ENCODE results near the gene C1QL1. TPM values are rescaled to one million over a fixed set of nuclear protein-coding genes. Genes with fewer than 3 reads are reported as not detected.

The C1QL1 gene
- total and polyA plus RNA-seq, 12 donors = 0.37 to 25.6 (median 1.6) TPM

- WGBS, 2 donors = 87% methylated on average over 9 of the region's 9 CpGs
- Histone ChIP-seq H3K36me3 (peaks cover 0 to 22% (median 0%) of the 10 kb centered on the region in 9 donors), H3K4me1 (peaks cover 3 to 26% (median 10%) of the 10 kb centered on the region in 9 donors), H3K27me3 (peaks cover 0 to 12% (median 0%) of the 10 kb centered on the region in 7 donors), H3K4me3 (no peak overlapping the region), H3K9me3 (no peaks in the 10 kb centered on the region), H3K27ac (no peak overlapping the region)
- TF ChIP-seq CTCF (IDR thresholded peaks at IDR 0.05) = no peak
- intact Hi-C loops (cut with DNase I) = loop anchor here in 6 of 10 donors (5.0 to 10.0 kb wide), 7 partner anchors 43 to 271 kb away; partner anchors contain the start of genes C1QL1 (in 1 of the 6) and PLCD3 (in 1 of the 6)
- ATAC-seq = no peak
- no peak for DNase-seq
Measured at GRCh38 chr17:44924107-44924544, 44.0 kb downstream of the C1QL1 start.

- no peaks in the 10 kb centered on the region for H3K9me3 ChIP-seq
- peaks cover 0 to 12% (median 0%) of the 10 kb centered on the region in 7 donors for H3K27me3 ChIP-seq
- H3K4me3 ChIP-seq = no peak overlapping the region
- ATAC-seq (no peak), DNase-seq (no peak)
- peaks cover 3 to 26% (median 10%) of the 10 kb centered on the region in 9 donors for H3K4me1 ChIP-seq
- H3K36me3 ChIP-seq = peaks cover 0 to 11% (median 0%) of the 10 kb centered on the region in 9 donors
- peak overlapping the region in 1 of 10 donors; percentile 27 for H3K27ac ChIP-seq
- intact Hi-C loops (cut with DNase I) = loop anchor here in 6 of 10 donors (2.0 to 10.0 kb wide), 8 partner anchors 44 to 272 kb away; partner anchors contain the start of genes C1QL1 (in 1 of the 6) and PLCD3 (in 1 of the 6)
- 65 to 70% methylated on average over 19 of the region's 19 CpGs for WGBS, 2 donors
- no peak for TF ChIP-seq CTCF (IDR thresholded peaks at IDR 0.05)
Measured at GRCh38 chr17:44922746-44923470, 45.2 kb downstream of the C1QL1 start.

GRCh38 chr17:44922136-44922535 is 46.0 kb downstream of the C1QL1 start:
- peaks cover 0 to 4% (median 0%) of the 10 kb centered on the region in 9 donors for H3K36me3 ChIP-seq
- TF ChIP-seq CTCF (IDR thresholded peaks at IDR 0.05) = no peak
- H3K27ac ChIP-seq = peak overlapping the region in 2 of 10 donors; percentile 47 to 64
- ATAC-seq (no peak), DNase-seq (no peak)
- WGBS, 2 donors = 84 to 85% methylated on average over 6 of the region's 6 CpGs
- peaks cover 2 to 33% (median 13%) of the 10 kb centered on the region in 9 donors for H3K4me1 ChIP-seq
- H3K9me3 ChIP-seq = no peaks in the 10 kb centered on the region
- H3K4me3 ChIP-seq = no peak overlapping the region
- intact Hi-C loops (cut with DNase I) = loop anchor here in 6 of 10 donors (2.0 to 10.0 kb wide), 8 partner anchors 45 to 273 kb away; partner anchors contain the start of genes C1QL1 (in 1 of the 6) and PLCD3 (in 1 of the 6)
- H3K27me3 ChIP-seq = peaks cover 0 to 12% (median 0%) of the 10 kb centered on the region in 7 donors

GRCh38 chr17:44921122-44921882 is 46.8 kb downstream of the C1QL1 start:
- TF ChIP-seq CTCF (IDR thresholded peaks at IDR 0.05) = peak in 3 of 9 donors; percentile 5 to 21 (median 10)
- Histone ChIP-seq H3K27me3 (peaks cover 0 to 12% (median 0%) of the 10 kb centered on the region in 7 donors), H3K36me3 (no peaks in the 10 kb centered on the region), H3K4me3 (no peak overlapping the region), H3K4me1 (peaks cover 4 to 41% (median 18%) of the 10 kb centered on the region in 9 donors), H3K27ac (peak overlapping the region in 8 of 10 donors; percentile 32 to 64 (median 48)), H3K9me3 (no peaks in the 10 kb centered on the region)
- DNase-seq (peak in 1 of 2 donors; percentile 41), ATAC-seq (peak; percentile 44 to 83 (median 61))
- WGBS, 2 donors = 26 to 34% methylated on average over 11 of the region's 11 CpGs
- intact Hi-C loops (cut with DNase I) = loop anchor here in 9 of 10 donors (2.0 to 10.0 kb wide), 12 partner anchors 46 to 273 kb away; partner anchors contain the start of genes C1QL1 (in 2 of the 9) and PLCD3 (in 2 of the 9)
